Mesothelial cell of epicardium (in vitro differentiated cells): ENCODE results near the gene THEMIS2. TPM values are rescaled to one million over a fixed set of nuclear protein-coding genes. Genes with fewer than 3 reads are reported as not detected.

Experiments
- DNase-seq, 2 experiments: peaks; one replicate each; pipeline ENCODE4 v3.0.0; 2021; ENCODE audit warnings: low spot score in 2 of 2; ENCODE audit not compliant: unreplicated experiment in 2 of 2
- H3K27ac Mint-ChIP-seq: 2 replicates; pipeline ENCODE4 v1.8.0; 2021; ENCODE audit warnings: mixed read lengths
- H3K27me3 Mint-ChIP-seq: 2 replicates; pipeline ENCODE4 v1.8.0; 2021; ENCODE audit warnings: low read depth, mixed read lengths
- H3K36me3 Mint-ChIP-seq: 2 replicates; pipeline ENCODE4 v1.8.0; 2021; ENCODE audit warnings: mixed read lengths
- H3K4me1 Mint-ChIP-seq: 2 replicates; pipeline ENCODE4 v1.8.0; 2021; ENCODE audit warnings: mixed read lengths
- H3K4me3 Mint-ChIP-seq: 2 replicates; pipeline ENCODE4 v1.8.0; 2021; ENCODE audit warnings: mild to moderate bottlenecking, moderate library complexity, mixed read lengths
- H3K9me3 Mint-ChIP-seq: 2 replicates; pipeline ENCODE4 v1.8.0; 2021; ENCODE audit warnings: mixed read lengths
- CTCF ChIP-seq: fragments of 200-600 bp; sonication (generic); IDR thresholded peaks from one replicate; pipeline ENCODE4 v1.5.0; 2021; ENCODE audit warnings: antibody characterized with exemption; ENCODE audit not compliant: unreplicated experiment
- total RNA-seq: library from RNA; stranded (reverse); gene quantifications from 3 replicates; pipeline ENCODE4 v1.2.1, GENCODE V29; 2021

The THEMIS2 gene
- total RNA-seq, 1 donor from 2014 or later: 0.63 TPM

- no peak for TF ChIP-seq CTCF
- Mint-ChIP-seq H3K4me3 (no peak overlapping the region), H3K4me1 (no peaks in the 10 kb centered on the region), H3K27ac (no peak overlapping the region), H3K9me3 (no peaks in the 10 kb centered on the region), H3K36me3 (peaks cover 4% of the 10 kb centered on the region), H3K27me3 (no peaks in the 10 kb centered on the region)
- no peak for DNase-seq
These were observed 12.8 kb downstream of the THEMIS2 start for GRCh38 chr1:27885114-27885528.

- no peak for DNase-seq
- Mint-ChIP-seq H3K9me3 (no peaks in the 10 kb centered on the region), H3K27me3 (no peaks in the 10 kb centered on the region), H3K27ac (no peak overlapping the region), H3K4me1 (no peaks in the 10 kb centered on the region), H3K36me3 (peaks cover 7% of the 10 kb centered on the region), H3K4me3 (no peak overlapping the region)
- no peak for TF ChIP-seq CTCF
These were observed 13.4 kb downstream of the THEMIS2 start for GRCh38 chr1:27885621-27886352.

- H3K27ac Mint-ChIP-seq: no peak overlapping the region
- no peaks in the 10 kb centered on the region for H3K27me3 Mint-ChIP-seq
- no peaks in the 10 kb centered on the region for H3K9me3 Mint-ChIP-seq
- DNase-seq: no peak
- no peak for TF ChIP-seq CTCF
- H3K4me3 Mint-ChIP-seq: no peak overlapping the region
- H3K36me3 Mint-ChIP-seq: peaks cover 10% of the 10 kb centered on the region
- H3K4me1 Mint-ChIP-seq: no peaks in the 10 kb centered on the region
These were observed 14.0 kb downstream of the THEMIS2 start for GRCh38 chr1:27886353-27886679.

- no peaks in the 10 kb centered on the region for H3K27me3 Mint-ChIP-seq
- no peak overlapping the region for H3K27ac Mint-ChIP-seq
- no peak overlapping the region for H3K4me3 Mint-ChIP-seq
- H3K9me3 Mint-ChIP-seq: no peaks in the 10 kb centered on the region
- H3K4me1 Mint-ChIP-seq: no peaks in the 10 kb centered on the region
- peaks cover 14% of the 10 kb centered on the region for H3K36me3 Mint-ChIP-seq
- DNase-seq: no peak
- no peak for TF ChIP-seq CTCF
These were observed 14.4 kb downstream of the THEMIS2 start for GRCh38 chr1:27886744-27887143.

- Mint-ChIP-seq H3K27ac (no peak overlapping the region), H3K4me1 (no peaks in the 10 kb centered on the region), H3K4me3 (no peak overlapping the region), H3K27me3 (no peaks in the 10 kb centered on the region), H3K9me3 (no peaks in the 10 kb centered on the region), H3K36me3 (peaks cover 17% of the 10 kb centered on the region)
- no peak for DNase-seq
- no peak for TF ChIP-seq CTCF
These were observed 15.1 kb downstream of the THEMIS2 start for GRCh38 chr1:27887215-27888021.
